ENCODE results near the gene CLASRP.
A peak's percentile ranks its signal among the peaks of the same experiment; 100 is the strongest.
"Not testable (repeated sequence)": the region's sequence is repeated elsewhere in the genome, so short reads cannot be mapped to it uniquely, and the experiment has no call there.

CLASRP gene

GRCh38 chr19:45118106-45118505 lies 79.3 kb downstream of the CLASRP start:
- Mint-ChIP-seq H3K4me3 (no peak overlapping the region), H3K27me3 (peaks cover 8% of the 10 kb centered on the region), H3K9me3 (no peaks in the 10 kb centered on the region), H3K36me3 (ENCODE audit: low read depth) (peaks cover 9% of the 10 kb centered on the region), H3K27ac (peak overlapping the region; percentile 6), H3K4me1 (ENCODE audit: low read depth) (peaks cover 72% of the 10 kb centered on the region)
- intact Hi-C loops (cut with micrococcal nuclease), result no loop called here

DNA sequence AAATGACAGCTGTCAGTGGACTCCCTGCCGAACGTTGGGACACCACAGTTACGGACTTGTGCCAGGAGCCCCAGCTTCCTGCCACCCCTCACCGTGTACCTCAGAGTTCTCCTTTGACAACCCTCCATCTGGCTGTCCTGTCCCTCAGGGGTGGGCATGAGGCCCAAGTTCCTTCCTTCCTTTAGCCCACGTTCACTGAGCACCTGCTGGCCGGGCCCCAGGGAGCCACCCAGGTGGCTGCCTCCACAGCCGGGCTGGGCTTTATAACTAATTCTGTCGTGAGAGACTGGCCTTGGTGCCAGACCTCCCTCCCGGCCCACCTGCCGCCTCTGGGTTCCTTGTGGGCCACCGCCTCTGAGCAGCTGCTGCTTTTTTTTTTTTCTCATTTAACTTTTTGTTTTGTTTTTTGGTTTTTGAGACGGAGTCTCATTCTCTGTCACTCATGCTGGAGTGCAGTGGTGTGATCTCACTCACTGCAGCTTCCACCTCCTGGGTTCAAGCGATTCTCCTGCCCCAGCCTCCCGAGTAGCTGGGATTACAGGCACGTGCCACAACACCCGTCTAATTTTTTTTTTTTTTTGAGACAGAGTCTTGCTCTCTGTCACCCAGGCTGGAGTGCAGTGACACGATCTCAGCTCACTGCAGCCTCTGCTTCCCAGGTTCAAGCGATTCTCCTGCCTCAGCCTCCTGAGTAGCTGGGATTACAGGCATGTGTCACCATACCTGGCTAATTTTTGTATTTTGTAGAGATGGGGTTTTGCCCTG lies 79.9 kb downstream of the CLASRP start:
- Mint-ChIP-seq H3K36me3 (ENCODE audit: low read depth) (peaks cover 15% of the 10 kb centered on the region), H3K4me1 (ENCODE audit: low read depth) (peaks cover 69% of the 10 kb centered on the region)
- H3K9me3 Mint-ChIP-seq; H3K27me3 Mint-ChIP-seq; H3K27ac Mint-ChIP-seq; intact Hi-C loops (cut with micrococcal nuclease); H3K4me3 Mint-ChIP-seq: not testable (repeated sequence)

GRCh38 chr19:45119582-45119981 lies 80.7 kb downstream of the CLASRP start:
- no peak overlapping the region for H3K27ac Mint-ChIP-seq
- peaks cover 68% of the 10 kb centered on the region for H3K4me1 Mint-ChIP-seq (ENCODE audit: low read depth)
- H3K27me3 Mint-ChIP-seq, result peaks cover 8% of the 10 kb centered on the region
- H3K9me3 Mint-ChIP-seq, result no peaks in the 10 kb centered on the region
- H3K36me3 Mint-ChIP-seq (ENCODE audit: low read depth), result peaks cover 20% of the 10 kb centered on the region
- H3K4me3 Mint-ChIP-seq, result no peak overlapping the region
- intact Hi-C loops (cut with micrococcal nuclease), result no loop called here

All from dendritic cell treated with granulocyte-macrophage colony-stimulating factor and Interleukin-4, amounts not matched to agents 40 ng/mL and 50 ng/mL, for 4 days (primary cell).